ENCODE results near the gene FITM1.

Gene FITM1

DNA sequence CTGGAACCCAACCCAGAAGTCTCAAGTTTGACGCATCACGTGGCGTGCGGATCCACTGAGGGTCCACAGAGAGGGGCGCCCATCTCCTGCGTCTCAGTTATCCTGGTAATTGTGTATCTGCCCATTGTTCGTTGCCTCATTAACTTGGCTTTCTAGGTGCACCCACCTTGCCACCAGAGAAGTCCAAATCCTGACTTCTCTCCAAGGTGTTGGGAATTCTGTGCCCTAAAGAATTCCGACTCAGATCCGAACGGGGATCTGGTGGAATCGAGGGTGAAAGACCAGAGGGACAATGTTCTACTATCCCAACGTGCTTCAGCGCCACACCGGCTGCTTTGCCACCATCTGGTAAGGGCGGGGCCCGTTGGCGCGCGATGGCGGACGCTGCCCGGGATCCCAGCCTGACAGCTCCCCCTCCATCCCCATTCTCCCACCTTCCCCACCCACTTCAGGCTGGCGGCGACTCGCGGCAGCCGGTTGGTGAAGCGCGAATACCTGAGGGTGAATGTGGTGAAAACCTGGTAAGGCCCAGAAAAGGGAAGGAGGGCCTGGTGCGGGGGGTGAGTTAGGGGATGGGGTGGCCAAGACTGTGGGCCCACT, 41.9 kb downstream of the FITM1 start:
- TF ChIP-seq, protein P1, sequence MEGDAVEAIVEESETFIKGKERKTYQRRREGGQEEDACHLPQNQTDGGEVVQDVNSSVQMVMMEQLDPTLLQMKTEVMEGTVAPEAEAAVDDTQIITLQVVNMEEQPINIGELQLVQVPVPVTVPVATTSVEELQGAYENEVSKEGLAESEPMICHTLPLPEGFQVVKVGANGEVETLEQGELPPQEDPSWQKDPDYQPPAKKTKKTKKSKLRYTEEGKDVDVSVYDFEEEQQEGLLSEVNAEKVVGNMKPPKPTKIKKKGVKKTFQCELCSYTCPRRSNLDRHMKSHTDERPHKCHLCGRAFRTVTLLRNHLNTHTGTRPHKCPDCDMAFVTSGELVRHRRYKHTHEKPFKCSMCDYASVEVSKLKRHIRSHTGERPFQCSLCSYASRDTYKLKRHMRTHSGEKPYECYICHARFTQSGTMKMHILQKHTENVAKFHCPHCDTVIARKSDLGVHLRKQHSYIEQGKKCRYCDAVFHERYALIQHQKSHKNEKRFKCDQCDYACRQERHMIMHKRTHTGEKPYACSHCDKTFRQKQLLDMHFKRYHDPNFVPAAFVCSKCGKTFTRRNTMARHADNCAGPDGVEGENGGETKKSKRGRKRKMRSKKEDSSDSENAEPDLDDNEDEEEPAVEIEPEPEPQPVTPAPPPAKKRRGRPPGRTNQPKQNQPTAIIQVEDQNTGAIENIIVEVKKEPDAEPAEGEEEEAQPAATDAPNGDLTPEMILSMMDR (conservative IDR thresholded peaks at IDR 0.05; ENCODE audit: low read length): no peak
- no peak for DNase-seq (ENCODE audit: low read depth)
- H3K4me3 ChIP-seq (ENCODE audit: low read length): no peak overlapping the region

DNA sequence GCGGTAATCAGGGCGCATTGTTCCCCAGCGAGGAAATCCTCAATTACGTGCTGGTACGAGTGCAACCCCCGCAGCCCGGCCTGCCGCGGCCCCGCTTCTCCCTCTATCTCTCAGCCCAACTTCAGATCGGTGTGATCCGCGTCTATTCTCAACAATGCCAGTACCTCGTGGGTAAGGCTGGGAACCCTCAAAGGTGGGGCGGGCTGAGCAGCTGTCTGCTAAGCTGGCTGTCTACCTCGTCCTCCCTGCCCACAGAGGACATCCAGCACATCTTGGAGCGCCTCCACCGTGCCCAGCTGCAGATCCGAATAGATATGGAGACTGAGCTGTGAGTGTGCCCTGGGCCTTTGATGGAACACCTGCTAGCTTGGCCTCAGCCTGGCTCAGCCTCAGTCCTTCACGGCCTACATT, 42.4 kb downstream of the FITM1 start:
- DNase-seq (ENCODE audit: low read depth): no peak
- TF ChIP-seq, protein P1 (conservative IDR thresholded peaks at IDR 0.05; ENCODE audit: low read length): no peak
- no peak overlapping the region for H3K4me3 ChIP-seq (ENCODE audit: low read length)

GRCh38 chr14:24176599-24176998, 46.1 kb downstream of the FITM1 start:
- no peak overlapping the region for H3K4me3 ChIP-seq (ENCODE audit: low read length)
- TF ChIP-seq, protein P1 (conservative IDR thresholded peaks at IDR 0.05; ENCODE audit: low read length): no peak
- no peak for DNase-seq (ENCODE audit: low read depth)

DNA sequence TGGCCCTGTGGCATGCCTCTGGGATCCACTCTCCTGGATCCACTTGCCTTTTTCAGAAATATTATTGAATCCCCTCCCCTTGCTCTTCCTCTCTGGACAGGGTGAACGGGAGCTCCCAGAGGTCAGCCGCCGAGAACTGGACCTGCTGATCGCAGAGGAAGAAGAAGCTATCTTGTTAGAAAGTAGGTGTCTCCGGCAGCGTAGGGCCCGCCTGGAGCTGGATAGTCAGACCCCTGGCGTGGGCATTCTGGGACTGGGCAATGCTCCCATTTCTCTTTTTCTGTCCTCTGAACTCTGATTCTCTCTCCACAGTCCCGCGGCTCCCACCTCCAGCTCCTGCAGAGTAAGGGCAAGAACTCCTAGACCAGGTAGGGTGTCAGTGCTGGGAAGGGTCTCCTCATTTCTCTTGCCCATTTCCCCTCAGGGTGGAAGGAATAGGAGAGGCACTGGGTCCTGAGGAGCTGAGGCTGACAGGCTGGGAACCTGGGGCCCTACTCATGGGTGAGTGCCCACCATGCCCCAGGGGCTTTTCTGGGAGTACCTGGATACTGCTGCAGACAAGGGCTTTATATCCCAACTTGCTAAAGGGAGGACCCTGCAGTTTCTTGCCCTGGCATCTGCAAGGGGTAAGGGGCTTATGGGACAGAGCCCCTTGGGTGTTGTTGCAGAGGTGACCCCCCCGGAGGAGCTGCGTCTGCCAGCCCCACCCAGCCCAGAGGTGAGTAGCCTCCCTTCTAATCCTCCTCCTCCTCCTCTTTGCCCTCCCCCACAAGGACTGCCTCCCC, 46.8 kb downstream of the FITM1 start:
- TF ChIP-seq, protein P1 (conservative IDR thresholded peaks at IDR 0.05; ENCODE audit: low read length): no peak
- no peak overlapping the region for H3K4me3 ChIP-seq (ENCODE audit: low read length)
- DNase-seq (ENCODE audit: low read depth): no peak

DNA sequence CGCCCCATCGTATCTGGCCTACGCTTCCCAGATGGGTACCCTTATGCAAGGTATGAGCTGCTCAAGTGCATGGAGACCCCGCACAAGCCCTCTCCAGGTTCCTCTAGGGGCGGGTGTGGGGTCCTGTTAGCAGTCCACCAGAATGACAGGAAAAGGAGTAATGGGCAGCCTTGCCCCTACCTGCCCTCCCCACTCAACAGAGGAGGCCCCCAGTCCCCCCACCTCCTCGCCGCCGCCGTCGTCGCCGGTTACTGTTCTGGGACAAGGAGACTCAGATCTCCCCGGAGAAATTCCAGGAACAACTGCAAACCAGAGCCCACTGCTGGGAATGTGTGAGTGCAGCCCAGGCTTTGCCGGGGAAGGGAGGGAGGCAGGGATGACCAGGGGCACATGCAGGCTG, 47.4 kb downstream of the FITM1 start:
- DNase-seq (ENCODE audit: low read depth): no peak
- TF ChIP-seq, protein P1 (conservative IDR thresholded peaks at IDR 0.05; ENCODE audit: low read length): no peak
- no peak overlapping the region for H3K4me3 ChIP-seq (ENCODE audit: low read length)

- no peak overlapping the region for H3K4me3 ChIP-seq (ENCODE audit: low read length)
- TF ChIP-seq, protein P1 (conservative IDR thresholded peaks at IDR 0.05; ENCODE audit: low read length): no peak
- no peak for DNase-seq (ENCODE audit: low read depth)
Observed at GRCh38 chr14:24178399-24179178, 48.1 kb downstream of the FITM1 start.

Measured in AG10803 (cell line).